CD14-positive monocyte (primary cell): ENCODE results near the gene FBLIM1. TPM values are rescaled to one million over a fixed set of nuclear protein-coding genes. Genes with fewer than 3 reads are reported as not detected.

ENCODE experiments used
- DNase-seq, 3 donors: peaks; one replicate each; pipeline ENCODE4 v3.0.0-alpha.2; 2011 to 2022
- H2AFZ ChIP-seq: 2 replicates; pipeline ENCODE4 v1.6.0; 2012; ENCODE audit warnings: mild to moderate bottlenecking, low read depth, low read length, inconsistent platforms; ENCODE audit not compliant: insufficient read depth, poor library complexity, severe bottlenecking
- H3K27ac ChIP-seq, 2 donors: 1 replicate in 1 of 2; 2 replicates in 1 of 2; pipeline ENCODE4 v1.5.1; 2012 to 2013; ENCODE audit warnings: low read length in 2 of 2, control low read depth in 1 of 2, inconsistent platforms in 1 of 2, low read depth in 1 of 2, mild to moderate bottlenecking in 1 of 2
- H3K27me3 ChIP-seq, 2 donors: one replicate each; pipeline versions ENCODE4 v1.6.0 to v1.6.1; 2011 to 2013; ENCODE audit warnings: low read length in 2 of 2; ENCODE audit not compliant: control insufficient read depth in 2 of 2, insufficient read depth in 2 of 2
- H3K36me3 ChIP-seq, 2 donors: replicated peaks in 1 of 2; 1 replicate in 1 of 2; 2 replicates in 1 of 2; pipeline versions ENCODE4 v1.5.1 to v1.6.1; 2012 to 2013; ENCODE audit warnings: low read length in 2 of 2, control low read depth in 1 of 2, inconsistent platforms in 1 of 2, mild to moderate bottlenecking in 1 of 2; ENCODE audit not compliant: insufficient read depth in 2 of 2, control insufficient read depth in 1 of 2
- H3K4me1 ChIP-seq, 2 donors: 1 replicate in 1 of 2; 2 replicates in 1 of 2; pipeline versions ENCODE4 v1.5.1 to v1.6.1; 2012 to 2013; ENCODE audit warnings: low read length in 2 of 2, control low read depth in 1 of 2, inconsistent platforms in 1 of 2, mild to moderate bottlenecking in 1 of 2, moderate library complexity in 1 of 2; ENCODE audit not compliant: insufficient read depth in 2 of 2, control insufficient read depth in 1 of 2
- H3K4me2 ChIP-seq: replicated peaks from 2 replicates; pipeline ENCODE3; 2012; ENCODE audit warnings: low read length, moderate library complexity, mild to moderate bottlenecking; ENCODE audit not compliant: poor library complexity, severe bottlenecking; ENCODE audit errors: extremely low read depth
- H3K4me3 ChIP-seq, 3 experiments: fragments of 200-600 bp in 1 of 3; sonication (generic) in 1 of 3; replicated peaks in 1 of 3; 1 replicate in 2 of 3; 2 replicates in 1 of 3; pipeline ENCODE4 v1.5.1; 2011 to 2013; ENCODE audit warnings: low read length in 3 of 3, mild to moderate bottlenecking in 3 of 3, control low read depth in 2 of 3, low read depth in 2 of 3, inconsistent platforms in 1 of 3, moderate library complexity in 1 of 3
- H3K79me2 ChIP-seq: 2 replicates; pipeline ENCODE4 v1.6.0; 2012; ENCODE audit warnings: mild to moderate bottlenecking, control low read depth, inconsistent platforms, low read length, moderate library complexity; ENCODE audit not compliant: insufficient read depth
- H3K9ac ChIP-seq: 2 replicates; pipeline ENCODE4 v1.6.0; 2017; ENCODE audit warnings: low read length, mild to moderate bottlenecking; ENCODE audit not compliant: insufficient read depth, poor library complexity, severe bottlenecking
- H3K9me3 ChIP-seq, 2 donors: replicated peaks in 1 of 2; 1 replicate in 1 of 2; 2 replicates in 1 of 2; pipeline versions ENCODE4 v1.5.1 to v1.6.1; 2012 to 2013; ENCODE audit warnings: low read length in 2 of 2, control low read depth in 1 of 2; ENCODE audit not compliant: control insufficient read depth in 1 of 2, insufficient read depth in 1 of 2
- H4K20me1 ChIP-seq: 2 replicates; pipeline ENCODE4 v1.6.0; 2012; ENCODE audit warnings: mild to moderate bottlenecking, low read length, control low read depth, moderate library complexity; ENCODE audit not compliant: insufficient read depth
- H3K27ac Mint-ChIP-seq, 7 donors: one replicate each; pipeline ENCODE4 v1.8.0; 2020; ENCODE audit warnings: mild to moderate bottlenecking in 7 of 7, mixed read lengths in 7 of 7, moderate library complexity in 6 of 7, inconsistent platforms in 2 of 7
- H3K27me3 Mint-ChIP-seq, 3 donors: one replicate each; pipeline ENCODE4 v1.8.0; 2021 to 2022; ENCODE audit warnings: low read depth in 3 of 3, mild to moderate bottlenecking in 3 of 3, mixed read lengths in 3 of 3, moderate library complexity in 3 of 3, inconsistent platforms in 1 of 3
- H3K36me3 Mint-ChIP-seq, 2 donors: one replicate each; pipeline ENCODE4 v1.8.0; 2020; ENCODE audit warnings: mixed read lengths in 2 of 2, inconsistent platforms in 1 of 2, mild to moderate bottlenecking in 1 of 2
- H3K4me1 Mint-ChIP-seq: one replicate; pipeline ENCODE4 v1.8.0; 2020; ENCODE audit warnings: mild to moderate bottlenecking, mixed read lengths
- H3K4me3 Mint-ChIP-seq, 2 donors: one replicate each; pipeline ENCODE4 v1.8.0; 2020; ENCODE audit warnings: mild to moderate bottlenecking in 2 of 2, mixed read lengths in 2 of 2, moderate library complexity in 1 of 2
- H3K9me3 Mint-ChIP-seq, 7 donors: one replicate each; pipeline ENCODE4 v1.8.0; 2020 to 2022; ENCODE audit warnings: mixed read lengths in 7 of 7, mild to moderate bottlenecking in 6 of 7, moderate library complexity in 6 of 7, inconsistent platforms in 2 of 7
- CTCF ChIP-seq: fragments of 200-600 bp; IDR thresholded peaks from one replicate; pipeline ENCODE4 v1.8.0; 2022; ENCODE audit warnings: antibody characterized with exemption, mild to moderate bottlenecking
- WGBS: methylation state at CpG from one replicate; pipeline ENCODE4 v1.1.5; 2013; ENCODE audit warnings: missing lambda C conversion rate; ENCODE audit not compliant: insufficient coverage; 5-methylcytosine and 5-hydroxymethylcytosine counted together
- intact Hi-C, 2 donors: fragments of 100-400 bp; cut with micrococcal nuclease; formaldehyde crosslinking; loops; one replicate each; pipeline versions ENCODE4 v1.15.0 to v1.15.1; 2023
- polyA plus RNA-seq, 3 donors: library from polyadenylated mRNA; depleted of rRNA in 1 of 3; unstranded in 2 of 3; stranded (reverse) in 1 of 3; fragments of 300-500 nt in 2 of 3; fragments of >200 nt in 1 of 3; fragmentation: Illumina TruSeq in 2 of 3; gene quantifications; 1 replicate in 2 of 3; 2 replicates in 1 of 3; pipeline ENCODE4 v1.2.3, GENCODE V29; 2012 to 2021

FBLIM1 gene
- polyA plus RNA-seq, 3 donors = not detected

GRCh38 chr1:15717418-15718125 lies 41.0 kb upstream of the FBLIM1 start:
- Histone ChIP-seq H3K79me2 (peaks cover 24% of the 10 kb centered on the region), H3K4me1 (no peaks in the 10 kb centered on the region), H3K27ac (no peak overlapping the region), H2AFZ (no peak overlapping the region), H3K27me3 (no peaks in the 10 kb centered on the region), H3K9me3 (no peaks in the 10 kb centered on the region), H3K4me2 (no peak overlapping the region), H3K36me3 (peaks cover 67 to 83% of the 10 kb centered on the region in 2 donors), H3K9ac (no peak overlapping the region), H4K20me1 (peaks cover 77% of the 10 kb centered on the region), H3K4me3 (no peak overlapping the region)
- no peak for TF ChIP-seq CTCF
- Mint-ChIP-seq H3K4me3 (no peak overlapping the region), H3K27me3 (no peaks in the 10 kb centered on the region), H3K36me3 (peaks cover 60 to 85% of the 10 kb centered on the region in 2 donors), H3K4me1 (no peaks in the 10 kb centered on the region), H3K27ac (no peak overlapping the region), H3K9me3 (no peaks in the 10 kb centered on the region)
- no peak for DNase-seq
- WGBS = 98% methylated on average over 10 of the region's 11 CpGs
- intact Hi-C loops = no loop called here

- H3K27me3 ChIP-seq = no peaks in the 10 kb centered on the region
- intact Hi-C loops = no loop called here
- TF ChIP-seq CTCF = no peak
- H3K9ac ChIP-seq = no peak overlapping the region
- Mint-ChIP-seq H3K4me3 (no peak overlapping the region), H3K27me3 (no peaks in the 10 kb centered on the region), H3K27ac (peak overlapping the region in 1 of 7 donors; percentile 22), H3K36me3 (peaks cover 64 to 89% of the 10 kb centered on the region in 2 donors), H3K4me1 (no peaks in the 10 kb centered on the region), H3K9me3 (no peaks in the 10 kb centered on the region)
- no peaks in the 10 kb centered on the region for H3K9me3 ChIP-seq
- H3K4me2 ChIP-seq = no peak overlapping the region
- H3K79me2 ChIP-seq = peaks cover 20% of the 10 kb centered on the region
- 95% methylated on average over 6 of the region's 8 CpGs for WGBS
- DNase-seq = no peak
- peaks cover 76% of the 10 kb centered on the region for H4K20me1 ChIP-seq
- no peak overlapping the region for H2AFZ ChIP-seq
- no peak overlapping the region for H3K27ac ChIP-seq
- no peaks in the 10 kb centered on the region for H3K4me1 ChIP-seq
- peaks cover 73 to 88% of the 10 kb centered on the region in 2 donors for H3K36me3 ChIP-seq
- no peak overlapping the region for H3K4me3 ChIP-seq
These were observed 40.4 kb upstream of the FBLIM1 start for GRCh38 chr1:15718199-15718601.
